ENCODE results near the gene NUDC. TPM values are rescaled to one million over a fixed set of nuclear protein-coding genes. Genes with fewer than 3 reads are reported as not detected.
A peak's percentile ranks its signal among the peaks of the same experiment; 100 is the strongest.

NUDC gene
- total and polyA plus RNA-seq, 12 donors, result 63.3 to 257 (median 97.7) TPM

GRCh38 chr1:26915204-26915842 lies 6.2 kb upstream of the NUDC start:
- 35 to 48% (median 36%) methylated on average over 2 to 5 of the region's 5 CpGs for WGBS, 4 donors
- no peaks in the 10 kb centered on the region for H3K9me3 ChIP-seq (replicated peaks in 1 of 3)
- DNase-seq, result peak; percentile 69 to 91 (median 88)
- H3K36me3 ChIP-seq (replicated peaks in 1 of 2), result no peaks in the 10 kb centered on the region
- peaks cover 22 to 34% of the 10 kb centered on the region in 2 donors for H3K4me1 ChIP-seq (replicated peaks in 1 of 2)
- peak overlapping the region in 4 of 5 donors; percentile 13 to 92 (median 82) for H3K27ac ChIP-seq
- TF ChIP-seq POLR2A (IDR thresholded peaks at IDR 0.05) (peak in 1 of 2 donors; percentile 32), CTCF (IDR thresholded peaks at IDR 0.05) (no peak)
- intact Hi-C loops (cut with DNase I), result no loop called here
- H3K4me3 ChIP-seq, result no peak overlapping the region
- no peaks in the 10 kb centered on the region for H3K27me3 ChIP-seq

- H3K9me3 ChIP-seq (replicated peaks in 1 of 3), result no peaks in the 10 kb centered on the region
- peaks cover 0 to 24% of the 10 kb centered on the region in 2 donors for H3K36me3 ChIP-seq (replicated peaks in 1 of 2)
- 19 to 39% (median 26%) methylated on average over 5 to 7 of the region's 7 CpGs for WGBS, 4 donors
- peaks cover 17 to 31% of the 10 kb centered on the region in 2 donors for H3K4me1 ChIP-seq (replicated peaks in 1 of 2)
- DNase-seq, result no peak
- no peaks in the 10 kb centered on the region for H3K27me3 ChIP-seq
- H3K27ac ChIP-seq, result peak overlapping the region in 3 of 5 donors; percentile 87 to 93 (median 88)
- peak overlapping the region in 1 of 4 donors; percentile 51 for H3K4me3 ChIP-seq
- intact Hi-C loops (cut with DNase I), result no loop called here
- no peak for TF ChIP-seq CTCF (IDR thresholded peaks at IDR 0.05)
- no peak for TF ChIP-seq POLR2A (IDR thresholded peaks at IDR 0.05)
Measured at GRCh38 chr1:26921126-26921539, 410 bp upstream of the NUDC start.

- H3K27ac ChIP-seq, result peak overlapping the region in 4 of 5 donors; percentile 87 to 93 (median 88)
- no peak for DNase-seq
- TF ChIP-seq CTCF (IDR thresholded peaks at IDR 0.05) (no peak), POLR2A (IDR thresholded peaks at IDR 0.05) (no peak)
Measured at GRCh38 chr1:26922431-26922729, 837 bp downstream of the NUDC start.

GRCh38 chr1:26922901-26923300 lies 1.4 kb downstream of the NUDC start:
- TF ChIP-seq POLR2A (IDR thresholded peaks at IDR 0.05) (no peak), CTCF (IDR thresholded peaks at IDR 0.05) (no peak)
- WGBS, 4 donors, result 85 to 96% (median 93%) methylated on average over 3 of the region's 3 CpGs
- Histone ChIP-seq H3K27me3 (no peaks in the 10 kb centered on the region), H3K4me1 (replicated peaks in 1 of 2) (peaks cover 17 to 33% of the 10 kb centered on the region in 2 donors), H3K27ac (peak overlapping the region in 3 of 5 donors; percentile 87 to 93 (median 89)), H3K36me3 (replicated peaks in 1 of 2) (peaks cover 0 to 37% of the 10 kb centered on the region in 2 donors), H3K9me3 (replicated peaks in 1 of 3) (no peaks in the 10 kb centered on the region), H3K4me3 (peak overlapping the region in 2 of 4 donors; percentile 51 to 68)
- intact Hi-C loops (cut with DNase I), result no loop called here
- no peak for DNase-seq

More at GRCh38 chr1:26922431-26922729, 837 bp downstream of the NUDC start:
- Histone ChIP-seq H3K27me3 (no peaks in the 10 kb centered on the region), H3K36me3 (replicated peaks in 1 of 2) (peaks cover 0 to 32% of the 10 kb centered on the region in 2 donors), H3K9me3 (replicated peaks in 1 of 3) (no peaks in the 10 kb centered on the region), H3K4me3 (peak overlapping the region; percentile 20 to 77 (median 60)), H3K4me1 (replicated peaks in 1 of 2) (peaks cover 17 to 33% of the 10 kb centered on the region in 2 donors)
- WGBS, 4 donors, result 10 to 40% (median 25%) methylated on average over 5 to 6 of the region's 6 CpGs
- intact Hi-C loops (cut with DNase I), result no loop called here

Measured in adrenal gland (tissue), 12 donors.